Stimulated activated CD8-positive, alpha-beta memory T cell treated with anti-CD3 and anti-CD28 coated beads, Interleukin-12 subunit alpha, Interleukin-12 subunit beta, amount 100 ng/mL, for 1 hour (primary cell): ENCODE results near the gene MMP2.

Experiments used
- DNase-seq: peaks from one replicate; pipeline ENCODE4 v3.0.0-alpha.2; 2020; ENCODE audit warnings: low read depth

The MMP2 gene

GRCh38 chr16:55478827-55479429, at the start of gene MMP2:
MMP2 (plus strand) TSS chr16:55479198; CDS start chr16:55479480, 282 bp downstream.
- DNase-seq = no peak

- DNase-seq = no peak
Measured at GRCh38 chr16:55433030-55433429, 46.0 kb upstream of the MMP2 start.

- DNase-seq = no peak
Measured at GRCh38 chr16:55433535-55433934, 45.5 kb upstream of the MMP2 start.

GRCh38 chr16:55434000-55434399, 45.0 kb upstream of the MMP2 start:
- no peak for DNase-seq

GRCh38 chr16:55435387-55435786, 43.6 kb upstream of the MMP2 start:
- DNase-seq = no peak

GRCh38 chr16:55436587-55436986, 42.4 kb upstream of the MMP2 start:
- no peak for DNase-seq

- DNase-seq = no peak
Measured at GRCh38 chr16:55437625-55438024, 41.4 kb upstream of the MMP2 start.

- DNase-seq = no peak
Measured at GRCh38 chr16:55438281-55438680, 40.7 kb upstream of the MMP2 start.

GRCh38 chr16:55439101-55439690, 39.8 kb upstream of the MMP2 start:
- no peak for DNase-seq

GRCh38 chr16:55443434-55444346, 35.3 kb upstream of the MMP2 start:
- no peak for DNase-seq

GRCh38 chr16:55444754-55445485, 34.1 kb upstream of the MMP2 start:
- DNase-seq = no peak

GRCh38 chr16:55447231-55447630, 31.8 kb upstream of the MMP2 start:
- DNase-seq = no peak

- DNase-seq = no peak
Measured at GRCh38 chr16:55452996-55453395, 26.0 kb upstream of the MMP2 start.

GRCh38 chr16:55453909-55454308, 25.1 kb upstream of the MMP2 start:
- no peak for DNase-seq

GRCh38 chr16:55454861-55455260, 24.1 kb upstream of the MMP2 start:
- DNase-seq = no peak

- DNase-seq = no peak
Measured at GRCh38 chr16:55462241-55462640, 16.8 kb upstream of the MMP2 start.

GRCh38 chr16:55464375-55464774, 14.6 kb upstream of the MMP2 start:
- DNase-seq = no peak

GRCh38 chr16:55465077-55465896, 13.7 kb upstream of the MMP2 start:
- DNase-seq = peak; percentile 62

- DNase-seq = no peak
Measured at GRCh38 chr16:55466209-55466608, 12.8 kb upstream of the MMP2 start.

- no peak for DNase-seq
Measured at GRCh38 chr16:55467898-55468297, 11.1 kb upstream of the MMP2 start.

- DNase-seq = no peak
Measured at GRCh38 chr16:55468352-55468990, 10.5 kb upstream of the MMP2 start.
